CD4-positive, CD25-positive, alpha-beta regulatory T cell (primary cell): ENCODE data around the gene ZNF226. TPM values are rescaled to one million over a fixed set of nuclear protein-coding genes. Genes with fewer than 3 reads are reported as not detected.
"Not testable (repeated sequence)": the region's sequence is repeated elsewhere in the genome, so short reads cannot be mapped to it uniquely, and the experiment has no call there.

Experiments
- ATAC-seq, 2 donors: fragments of 150-1000 bp; cut with Tn5 transposase; one replicate each; pipeline ENCODE4 v1.10.0; 2021; ENCODE audit warnings: low read depth in 2 of 2, moderate number of reproducible peaks in 2 of 2, moderate library complexity in 1 of 2
- DNase-seq, 3 donors: peaks; one replicate each; pipeline versions ENCODE4 v3.0.0 to v3.0.0-alpha.2; 2012 to 2022; ENCODE audit warnings: mixed read lengths in 1 of 3
- H3K27ac ChIP-seq: one replicate; pipeline ENCODE4 v1.7.0; 2013; ENCODE audit warnings: mild to moderate bottlenecking, low read length; ENCODE audit not compliant: insufficient read depth, poor library complexity, severe bottlenecking
- H3K27me3 ChIP-seq: one replicate; pipeline ENCODE4 v1.7.0; 2013; ENCODE audit warnings: low read length; ENCODE audit not compliant: control insufficient read depth, insufficient read depth
- H3K36me3 ChIP-seq: one replicate; pipeline ENCODE4 v1.7.0; 2013; ENCODE audit warnings: mild to moderate bottlenecking, low read length, moderate library complexity; ENCODE audit not compliant: control insufficient read depth, insufficient read depth
- H3K4me1 ChIP-seq: 2 replicates; pipeline ENCODE4 v1.7.0; 2013; ENCODE audit warnings: mild to moderate bottlenecking, low read length; ENCODE audit not compliant: insufficient read depth, control insufficient read depth, poor library complexity, severe bottlenecking
- H3K4me3 ChIP-seq: one replicate; pipeline ENCODE4 v1.7.0; 2013; ENCODE audit warnings: low read depth, mild to moderate bottlenecking, low read length, moderate library complexity
- H3K9me3 ChIP-seq, 2 experiments: 1 replicate in 1 of 2; 2 replicates in 1 of 2; pipeline ENCODE4 v1.7.0; 2013; ENCODE audit warnings: low read length in 2 of 2, mild to moderate bottlenecking in 1 of 2, moderate library complexity in 1 of 2; ENCODE audit not compliant: control insufficient read depth in 2 of 2
- H3K27ac Mint-ChIP-seq, 3 donors: one replicate each; pipeline ENCODE4 v1.8.0; 2020 to 2022; ENCODE audit warnings: mild to moderate bottlenecking in 3 of 3, mixed read lengths in 3 of 3, moderate library complexity in 2 of 3
- H3K27me3 Mint-ChIP-seq: one replicate; pipeline ENCODE4 v1.8.0; 2022; ENCODE audit warnings: mild to moderate bottlenecking, mixed read lengths
- H3K36me3 Mint-ChIP-seq: one replicate; pipeline ENCODE4 v1.8.0; 2020; ENCODE audit warnings: mixed read lengths
- H3K4me1 Mint-ChIP-seq, 4 donors: one replicate each; pipeline ENCODE4 v1.8.0; 2020 to 2022; ENCODE audit warnings: mixed read lengths in 4 of 4, mild to moderate bottlenecking in 1 of 4
- H3K4me3 Mint-ChIP-seq, 4 donors: one replicate each; pipeline ENCODE4 v1.8.0; 2020 to 2022; ENCODE audit warnings: mild to moderate bottlenecking in 4 of 4, mixed read lengths in 4 of 4, moderate library complexity in 3 of 4
- H3K9me3 Mint-ChIP-seq, 7 donors: one replicate each; pipeline ENCODE4 v1.8.0; 2020 to 2022; ENCODE audit warnings: mixed read lengths in 7 of 7, mild to moderate bottlenecking in 3 of 7, moderate library complexity in 2 of 7
- polyA plus RNA-seq, 4 donors: library from polyadenylated mRNA; unstranded; fragments of 300-500 nt; fragmentation: Illumina TruSeq; gene quantifications; one replicate each; pipeline ENCODE4 v1.2.3, GENCODE V29; 2021
- total RNA-seq: library from RNA; stranded (reverse); gene quantifications from one replicate; pipeline ENCODE4 v1.2.3, GENCODE V29; 2022

The ZNF226 gene
- total RNA-seq (11.5 TPM), polyA plus RNA-seq (10 to 100 TPM; 26.6 to 41.3 (median 30.6) TPM)

GRCh38 chr19:44164673-44165512 is at the start of gene ZNF226:
Gene ZNF226, plus strand, starts transcription at chr19:44165100. Its CDS starts 4,981 bp downstream, at chr19:44170081.
- ATAC-seq (peak; percentile 97 to 98), DNase-seq (peak; percentile 71 to 96 (median 74))
- Histone ChIP-seq H3K27ac (peak within 1 kb of the TSS; percentile 71), H3K4me3 (peak within 1 kb of the TSS; percentile 95), H3K27me3 (no peaks in the 10 kb centered on the region), H3K4me1 (peaks cover 10% of the 10 kb centered on the region), H3K9me3 (peaks cover 38 to 55% of the 10 kb centered on the region in 2 experiments), H3K36me3 (peaks cover 34% of the 10 kb centered on the region)
- Mint-ChIP-seq H3K4me3 (peak within 1 kb of the TSS; percentile 96 to 98 (median 97)), H3K4me1 (peaks cover 15 to 39% (median 25%) of the 10 kb centered on the region in 4 donors), H3K27ac (peak within 1 kb of the TSS; percentile 98), H3K27me3 (no peaks in the 10 kb centered on the region), H3K36me3 (peaks cover 36% of the 10 kb centered on the region), H3K9me3 (peaks cover 5 to 60% (median 40%) of the 10 kb centered on the region in 7 donors)

GRCh38 chr19:44121162-44121561 is 43.7 kb upstream of the ZNF226 start:
- H3K27ac Mint-ChIP-seq, H3K27ac ChIP-seq, H3K4me3 Mint-ChIP-seq, H3K27me3 Mint-ChIP-seq, ATAC-seq, H3K4me3 ChIP-seq, DNase-seq, H3K27me3 ChIP-seq, H3K4me1 ChIP-seq: not testable (repeated sequence)
- Mint-ChIP-seq H3K36me3 (peaks cover 89% of the 10 kb centered on the region), H3K9me3 (peaks cover 6 to 58% (median 33%) of the 10 kb centered on the region in 7 donors), H3K4me1 (peaks cover 7 to 19% (median 13%) of the 10 kb centered on the region in 4 donors)
- Histone ChIP-seq H3K9me3 (peaks cover 20 to 34% of the 10 kb centered on the region in 2 experiments), H3K36me3 (peaks cover 75% of the 10 kb centered on the region)

DNA sequence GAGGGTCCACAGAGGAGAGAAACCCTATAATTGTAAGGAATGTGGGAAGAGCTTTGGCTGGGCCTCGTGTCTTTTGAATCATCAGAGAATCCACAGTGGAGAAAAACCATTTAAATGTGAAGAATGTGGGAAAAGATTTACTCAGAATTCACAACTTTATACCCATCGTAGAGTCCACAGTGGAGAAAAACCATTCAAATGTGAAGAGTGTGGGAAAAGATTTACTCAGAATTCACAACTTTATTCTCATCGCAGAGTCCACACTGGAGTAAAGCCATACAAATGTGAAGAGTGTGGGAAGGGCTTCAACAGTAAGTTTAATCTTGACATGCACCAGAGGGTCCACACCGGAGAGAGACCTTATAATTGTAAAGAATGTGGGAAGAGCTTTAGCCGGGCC is 32.9 kb upstream of the ZNF226 start:
- Mint-ChIP-seq H3K36me3 (peaks cover 33% of the 10 kb centered on the region), H3K27ac (no peak overlapping the region), H3K9me3 (peaks cover 2 to 37% (median 16%) of the 10 kb centered on the region in 7 donors), H3K27me3 (no peaks in the 10 kb centered on the region), H3K4me1 (peaks cover 0 to 2% (median 0%) of the 10 kb centered on the region in 4 donors), H3K4me3 (no peak overlapping the region)
- DNase-seq (no peak), ATAC-seq (no peak)
- H3K9me3 ChIP-seq, result peaks cover 58 to 82% of the 10 kb centered on the region in 2 experiments
- H3K36me3 ChIP-seq, result peaks cover 41% of the 10 kb centered on the region
- no peaks in the 10 kb centered on the region for H3K27me3 ChIP-seq
- H3K27ac ChIP-seq, result no peak overlapping the region
- H3K4me3 ChIP-seq, result no peak overlapping the region
- no peaks in the 10 kb centered on the region for H3K4me1 ChIP-seq

DNA sequence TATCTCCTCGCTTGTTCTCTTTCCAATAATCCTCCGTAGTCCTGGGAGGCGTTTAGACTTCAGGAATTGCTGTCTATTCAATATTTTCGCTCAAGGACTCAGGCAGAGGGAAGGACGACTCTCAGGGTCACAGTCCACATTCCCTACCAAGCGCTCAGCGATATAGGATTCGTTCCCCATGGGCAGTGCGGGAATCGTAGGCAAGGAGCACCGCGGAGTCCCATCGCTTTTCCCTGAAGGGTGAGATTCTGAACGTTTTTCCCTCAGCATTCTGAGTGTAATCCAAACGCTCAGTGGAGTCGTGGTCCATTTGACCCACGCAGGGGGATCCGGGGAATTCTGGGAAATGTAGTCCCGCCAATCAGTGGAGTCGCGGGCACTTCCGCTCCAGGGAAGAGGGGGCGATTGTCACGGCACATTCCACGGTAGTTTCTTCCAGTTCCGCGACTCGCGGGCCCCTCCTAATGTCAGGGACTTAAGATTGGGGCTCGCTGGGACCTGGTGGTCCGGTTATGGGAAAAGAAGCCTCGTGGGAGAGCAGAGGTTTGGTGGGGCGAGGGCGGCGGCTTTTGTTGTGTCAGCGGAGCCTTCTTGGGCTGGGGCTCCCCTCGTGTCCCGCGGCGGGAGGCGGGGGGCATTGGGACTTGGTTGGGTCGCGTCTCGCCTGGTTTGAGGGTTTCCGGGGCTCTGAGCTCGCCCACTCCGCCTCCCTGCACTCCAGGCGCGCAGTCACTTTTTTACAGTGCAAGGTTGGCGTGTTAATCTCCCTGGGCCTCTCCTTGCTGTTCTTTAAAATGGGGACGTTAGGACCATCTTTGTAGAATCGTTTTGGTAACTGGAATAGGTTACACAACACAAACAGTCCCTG is 23.5 kb upstream of the ZNF226 start, which contains the start of gene ZNF234:
ZNF234 (plus strand) TSS at position 364 of the 868 bp plus-strand sequence. CDS start 3,079 bp downstream, outside the sequence.
- H3K4me1 ChIP-seq, result peaks cover 17% of the 10 kb centered on the region
- peak; percentile 68 to 84 for ATAC-seq
- H3K27ac ChIP-seq, result peak within 1 kb of the TSS; percentile 58
- peaks cover 21% of the 10 kb centered on the region for H3K36me3 ChIP-seq
- Mint-ChIP-seq H3K4me1 (peaks cover 15 to 40% (median 33%) of the 10 kb centered on the region in 4 donors), H3K27me3 (peaks cover 4% of the 10 kb centered on the region), H3K27ac (peak within 1 kb of the TSS; percentile 79 to 91 (median 91)), H3K9me3 (peaks cover 0 to 8% (median 1%) of the 10 kb centered on the region in 7 donors), H3K36me3 (peaks cover 30% of the 10 kb centered on the region), H3K4me3 (peak within 1 kb of the TSS; percentile 93 to 97 (median 96))
- peak; percentile 58 to 80 (median 61) for DNase-seq
- H3K27me3 ChIP-seq, result no peaks in the 10 kb centered on the region
- peak within 1 kb of the TSS; percentile 88 for H3K4me3 ChIP-seq
- H3K9me3 ChIP-seq, result no peaks in the 10 kb centered on the region

- peak overlapping the region; percentile 58 for H3K27ac ChIP-seq
Measured at GRCh38 chr19:44142059-44142433, 22.9 kb upstream of the ZNF226 start.

DNA sequence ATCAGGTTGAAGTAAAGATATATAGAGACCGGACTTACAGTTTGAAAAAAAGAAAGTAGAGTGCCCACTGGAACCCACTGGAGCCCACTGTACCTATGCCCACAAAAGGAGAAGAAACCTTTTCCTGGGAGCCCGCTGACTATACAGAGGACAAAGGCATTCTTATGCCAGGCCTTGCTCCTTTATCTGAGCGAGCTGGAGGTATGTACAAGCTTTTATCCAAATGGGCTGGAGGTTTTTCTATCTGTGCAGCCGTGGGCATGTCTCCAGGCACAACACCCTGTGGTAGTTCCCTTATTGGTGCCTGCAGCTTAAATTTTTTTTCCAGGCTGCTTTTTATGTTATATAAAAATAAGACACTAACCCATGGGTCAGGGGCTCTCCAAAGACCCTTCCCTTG is 15.1 kb upstream of the ZNF226 start:
- H3K36me3 ChIP-seq, result peaks cover 82% of the 10 kb centered on the region

More at GRCh38 chr19:44142059-44142433, 22.9 kb upstream of the ZNF226 start:
- Mint-ChIP-seq H3K9me3 (peaks cover 0 to 4% (median 1%) of the 10 kb centered on the region in 7 donors), H3K4me1 (peaks cover 13 to 40% (median 33%) of the 10 kb centered on the region in 4 donors), H3K4me3 (peak overlapping the region; percentile 93 to 97 (median 96)), H3K27me3 (peaks cover 4% of the 10 kb centered on the region), H3K27ac (peak overlapping the region; percentile 79 to 91 (median 91)), H3K36me3 (peaks cover 31% of the 10 kb centered on the region)
- Histone ChIP-seq H3K4me1 (peaks cover 17% of the 10 kb centered on the region), H3K27me3 (no peaks in the 10 kb centered on the region), H3K4me3 (peak overlapping the region; percentile 82), H3K9me3 (no peaks in the 10 kb centered on the region), H3K36me3 (peaks cover 21% of the 10 kb centered on the region)
- DNase-seq (no peak), ATAC-seq (no peak)

GRCh38 chr19:44151491-44151890 is 13.4 kb upstream of the ZNF226 start:
- Mint-ChIP-seq H3K36me3 (peaks cover 73% of the 10 kb centered on the region), H3K27ac (no peak overlapping the region), H3K9me3 (peaks cover 6 to 37% (median 26%) of the 10 kb centered on the region in 7 donors), H3K4me1 (no peaks in the 10 kb centered on the region), H3K27me3 (no peaks in the 10 kb centered on the region), H3K4me3 (no peak overlapping the region)
- no peak overlapping the region for H3K4me3 ChIP-seq
- peaks cover 36 to 40% of the 10 kb centered on the region in 2 experiments for H3K9me3 ChIP-seq
- ATAC-seq, result no peak
- no peaks in the 10 kb centered on the region for H3K27me3 ChIP-seq
- no peak for DNase-seq
- no peaks in the 10 kb centered on the region for H3K4me1 ChIP-seq
- no peak overlapping the region for H3K27ac ChIP-seq
- peaks cover 83% of the 10 kb centered on the region for H3K36me3 ChIP-seq

More for the DNA sequence above, 15.1 kb upstream of the ZNF226 start:
- Mint-ChIP-seq H3K27me3 (no peaks in the 10 kb centered on the region), H3K4me3 (no peak overlapping the region), H3K36me3 (peaks cover 80% of the 10 kb centered on the region), H3K9me3 (peaks cover 6 to 31% (median 20%) of the 10 kb centered on the region in 7 donors), H3K27ac (no peak overlapping the region), H3K4me1 (peaks cover 0 to 4% (median 0%) of the 10 kb centered on the region in 4 donors)
- H3K27me3 ChIP-seq, result no peaks in the 10 kb centered on the region
- no peaks in the 10 kb centered on the region for H3K4me1 ChIP-seq
- ATAC-seq (no peak), DNase-seq (no peak)
- H3K4me3 ChIP-seq, result no peak overlapping the region
- H3K27ac ChIP-seq, result no peak overlapping the region
- H3K9me3 ChIP-seq, result peaks cover 19 to 23% of the 10 kb centered on the region in 2 experiments
